Activated T-cell treated with anti-CD3 and anti-CD28 coated beads, Interleukin-2, amount 50 U/mL, for 72 hours (primary cell): ENCODE measurements around the gene SLC22A31. TPM values are rescaled to one million over a fixed set of nuclear protein-coding genes. Genes with fewer than 3 reads are reported as not detected.
A peak's percentile ranks its signal among the peaks of the same experiment; 100 is the strongest.

ENCODE experiments used
- ATAC-seq, 2 donors: fragments of 150-1000 bp; cut with Tn5 transposase; replicated peaks in 1 of 2; 2 replicates each; pipeline ENCODE4 v1.10.0; 2021; ENCODE audit warnings: moderate library complexity in 2 of 2, mild to moderate bottlenecking in 1 of 2
- DNase-seq, 2 donors: peaks; one replicate each; pipeline ENCODE4 v3.0.0; 2021 to 2022; ENCODE audit warnings: mixed read lengths in 1 of 2
- H3K27ac Mint-ChIP-seq: one replicate; pipeline ENCODE4 v1.8.0; 2022; ENCODE audit warnings: mild to moderate bottlenecking, moderate library complexity, mixed read lengths
- H3K27me3 Mint-ChIP-seq: one replicate; pipeline ENCODE4 v1.8.0; 2022; ENCODE audit warnings: low read depth, mixed read lengths
- H3K36me3 Mint-ChIP-seq, 2 donors: one replicate each; pipeline ENCODE4 v1.8.0; 2022; ENCODE audit warnings: mixed read lengths in 2 of 2, mild to moderate bottlenecking in 1 of 2; ENCODE audit not compliant: insufficient read depth in 2 of 2
- H3K4me1 Mint-ChIP-seq: one replicate; pipeline ENCODE4 v1.8.0; 2022; ENCODE audit warnings: low read depth, mixed read lengths
- H3K4me3 Mint-ChIP-seq, 2 donors: one replicate each; pipeline ENCODE4 v1.8.0; 2022; ENCODE audit warnings: mild to moderate bottlenecking in 2 of 2, mixed read lengths in 2 of 2, moderate library complexity in 2 of 2
- H3K9me3 Mint-ChIP-seq, 2 donors: one replicate each; pipeline ENCODE4 v1.8.0; 2022; ENCODE audit warnings: mixed read lengths in 2 of 2
- total RNA-seq, 2 donors: library from RNA; stranded (reverse); gene quantifications; one replicate each; pipeline ENCODE4 v1.2.3, GENCODE V29; 2022

Gene SLC22A31
- total RNA-seq, 2 donors from 2014 or later, result 1.3 to 1.6 TPM

DNA sequence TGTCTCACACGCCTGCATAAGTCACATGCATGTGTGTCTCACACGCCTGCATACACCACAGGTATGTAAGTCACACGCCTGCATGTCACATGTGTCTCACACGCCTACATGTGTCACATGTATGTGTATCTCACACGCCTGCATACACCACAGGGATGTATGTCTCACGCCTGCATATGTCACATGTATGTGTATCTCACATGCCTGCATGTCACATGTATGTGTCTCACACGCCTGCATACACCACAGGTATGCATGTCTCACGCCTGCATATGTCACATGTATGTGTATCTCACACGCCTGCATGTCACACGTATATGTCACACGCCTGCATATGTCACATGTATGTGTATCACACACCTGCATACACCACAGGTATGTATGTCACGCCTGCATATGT lies 42.6 kb downstream of the SLC22A31 start:
- H3K27me3 Mint-ChIP-seq, result no peaks in the 10 kb centered on the region
- H3K36me3 Mint-ChIP-seq, result peaks cover 0 to 3% of the 10 kb centered on the region in 2 donors
- DNase-seq (no peak), ATAC-seq (no peak)
- no peak overlapping the region for H3K4me3 Mint-ChIP-seq
- no peaks in the 10 kb centered on the region for H3K4me1 Mint-ChIP-seq
- peak overlapping the region; percentile 46 for H3K27ac Mint-ChIP-seq
- H3K9me3 Mint-ChIP-seq, result peaks cover 0 to 9% of the 10 kb centered on the region in 2 donors

DNA sequence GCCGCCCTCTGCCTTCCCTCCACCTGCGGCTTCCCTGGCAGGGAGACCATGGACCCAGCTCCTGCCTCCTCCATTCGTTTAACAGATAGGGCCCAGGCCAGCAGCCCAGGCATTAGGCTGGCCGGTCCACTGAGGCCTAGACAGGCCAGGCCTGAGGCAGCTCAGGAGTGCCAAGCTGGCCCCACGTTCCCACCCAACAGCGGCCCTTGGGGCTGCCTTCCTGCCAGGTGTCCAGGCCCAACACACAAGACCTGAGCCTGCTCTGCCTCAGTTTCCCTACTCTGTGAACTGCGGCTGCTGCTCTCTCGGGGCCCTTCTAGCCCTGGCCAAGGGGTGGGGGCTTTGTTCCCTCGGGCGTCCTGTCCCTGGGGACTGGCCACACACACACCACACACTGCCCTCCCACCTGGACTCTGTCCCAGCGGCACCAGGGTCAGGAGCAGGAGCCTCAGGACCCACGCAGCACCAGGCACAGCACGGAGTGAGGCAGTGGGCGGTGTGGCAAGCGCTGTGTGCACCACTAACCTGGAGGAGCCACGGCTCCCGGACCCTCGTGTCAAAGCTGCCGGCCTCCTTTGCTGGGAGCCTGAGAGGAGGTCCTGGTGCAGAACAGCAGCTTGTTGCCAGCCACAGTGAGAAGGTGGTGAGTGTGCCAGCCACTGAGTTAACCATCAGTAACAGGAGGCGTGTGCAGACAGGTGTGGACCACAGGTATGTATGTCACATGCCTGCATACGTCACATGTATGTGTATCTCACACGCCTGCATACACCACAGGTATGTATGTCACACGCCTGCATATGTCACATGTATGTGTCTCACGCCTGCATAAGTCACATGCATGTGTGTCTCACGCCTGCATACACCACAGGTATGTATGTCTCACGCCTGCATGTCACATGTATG lies 43.3 kb downstream of the SLC22A31 start:
- ATAC-seq, result no peak
- no peak overlapping the region for H3K4me3 Mint-ChIP-seq
- H3K9me3 Mint-ChIP-seq, result peaks cover 0 to 9% of the 10 kb centered on the region in 2 donors
- H3K27ac Mint-ChIP-seq, result no peak overlapping the region
- H3K27me3 Mint-ChIP-seq, result no peaks in the 10 kb centered on the region
- peaks cover 0 to 3% of the 10 kb centered on the region in 2 donors for H3K36me3 Mint-ChIP-seq
- H3K4me1 Mint-ChIP-seq, result no peaks in the 10 kb centered on the region
- DNase-seq, result no peak

DNA sequence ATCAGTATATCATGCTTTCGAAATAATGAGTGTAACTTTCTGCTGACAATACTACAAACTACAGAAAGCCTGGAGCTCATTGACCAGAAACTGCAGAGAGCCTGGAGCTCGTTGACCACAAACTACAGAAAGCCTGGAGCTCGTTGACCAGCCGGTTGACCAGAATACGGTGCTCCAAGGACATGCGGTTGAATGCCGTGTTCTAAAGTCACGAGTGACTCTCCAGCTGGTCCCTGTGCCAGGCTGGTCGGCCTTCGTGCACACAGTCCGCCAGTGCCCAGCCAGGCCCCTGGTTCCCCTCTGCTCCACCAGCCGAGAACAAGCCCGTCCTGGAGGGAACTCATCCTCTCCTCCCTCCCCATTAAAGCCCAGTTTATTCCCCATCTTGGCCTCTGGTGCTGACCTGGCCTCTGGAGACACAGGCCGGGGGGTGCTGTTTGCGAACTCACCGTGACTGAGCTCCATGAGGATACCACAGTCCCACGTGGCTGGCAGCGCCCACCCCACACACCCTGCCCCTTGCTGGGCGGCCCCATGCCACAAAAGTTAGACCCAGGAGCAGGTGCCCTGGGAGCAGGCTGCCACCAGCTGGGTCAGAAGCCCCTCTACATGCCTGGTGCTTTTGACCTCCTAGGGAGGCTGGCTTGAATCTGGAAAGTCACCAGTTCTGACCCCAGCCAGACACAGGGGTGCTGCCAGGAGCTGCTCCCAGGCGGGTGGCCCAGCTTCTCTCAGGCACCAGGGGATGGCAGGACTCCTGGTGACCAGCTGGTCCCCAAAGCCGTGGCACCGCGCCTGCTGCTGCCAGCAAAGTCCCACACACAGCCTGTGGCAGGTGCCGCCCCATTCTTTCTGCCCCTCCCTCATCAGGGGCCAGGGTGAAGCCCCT lies 44.2 kb downstream of the SLC22A31 start:
- no peak overlapping the region for H3K4me3 Mint-ChIP-seq
- H3K4me1 Mint-ChIP-seq, result no peaks in the 10 kb centered on the region
- H3K27me3 Mint-ChIP-seq, result no peaks in the 10 kb centered on the region
- ATAC-seq (no peak), DNase-seq (no peak)
- peaks cover 1 to 3% of the 10 kb centered on the region in 2 donors for H3K36me3 Mint-ChIP-seq
- H3K27ac Mint-ChIP-seq, result no peak overlapping the region
- peaks cover 0 to 9% of the 10 kb centered on the region in 2 donors for H3K9me3 Mint-ChIP-seq

DNA sequence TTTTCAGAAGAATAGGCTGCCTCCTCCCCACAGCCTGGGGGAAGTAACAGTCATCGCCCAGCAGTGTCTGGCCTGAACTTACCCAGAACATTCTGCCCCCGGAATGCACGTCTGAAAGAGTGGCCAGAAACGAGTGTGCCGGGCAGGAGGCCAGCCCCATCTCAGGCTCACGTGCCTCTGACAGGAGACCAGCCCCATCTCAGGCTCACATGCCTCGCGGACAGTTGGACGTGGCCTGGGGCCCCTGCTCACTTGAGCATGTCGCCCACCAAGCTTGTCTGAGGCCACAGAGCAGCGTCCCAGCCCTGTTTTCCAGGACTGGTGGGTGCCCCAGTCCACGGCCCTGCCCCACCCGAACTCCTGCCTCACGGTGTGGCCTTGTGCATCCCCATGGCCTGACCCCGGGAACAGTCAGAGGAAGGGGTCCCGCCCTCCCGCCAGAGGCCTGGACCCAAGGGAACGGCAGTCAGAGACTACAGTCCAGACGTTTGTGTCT lies 45.1 kb downstream of the SLC22A31 start:
- Mint-ChIP-seq H3K27me3 (no peaks in the 10 kb centered on the region), H3K36me3 (peaks cover 3 to 6% of the 10 kb centered on the region in 2 donors), H3K4me1 (no peaks in the 10 kb centered on the region), H3K4me3 (no peak overlapping the region), H3K9me3 (peaks cover 0 to 9% of the 10 kb centered on the region in 2 donors), H3K27ac (no peak overlapping the region)
- DNase-seq (no peak), ATAC-seq (no peak)

DNA sequence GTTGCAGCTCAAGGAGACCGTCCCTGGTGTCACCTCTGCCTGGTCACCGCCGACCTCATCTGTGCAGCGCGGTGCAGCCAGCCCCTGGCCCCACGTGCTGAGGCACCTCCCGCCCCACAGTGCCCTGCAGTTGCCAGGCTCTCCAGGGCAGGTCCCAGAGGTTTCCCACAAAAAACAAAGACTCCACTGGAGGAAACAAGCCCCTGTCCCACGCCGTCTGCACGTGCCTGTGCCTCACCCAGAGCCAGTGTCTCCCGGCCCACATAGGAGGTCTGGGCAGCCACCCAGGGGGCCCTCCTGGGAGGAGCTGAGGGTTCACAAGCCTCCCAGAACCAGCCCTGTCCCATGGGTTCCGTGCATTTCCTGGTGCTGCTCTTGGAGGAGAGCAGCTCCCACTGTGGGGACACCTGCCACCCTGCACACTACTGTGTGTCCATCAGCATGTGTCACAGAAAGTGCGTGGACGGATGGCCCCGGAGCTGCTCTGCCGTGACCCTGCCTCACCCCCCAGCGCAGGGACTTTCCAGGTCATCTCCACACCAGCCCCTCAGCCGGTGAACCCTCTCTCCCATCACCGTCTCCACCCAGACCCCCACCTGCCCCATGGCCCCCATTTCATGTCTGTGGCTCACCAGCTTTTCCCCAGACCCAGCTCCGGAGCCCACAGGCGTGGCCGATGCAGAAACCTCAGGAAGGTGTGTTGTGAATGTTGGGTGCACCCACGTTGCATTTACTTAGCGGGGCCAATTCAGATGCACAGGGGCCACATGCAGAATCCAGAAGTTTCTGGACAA lies 45.8 kb downstream of the SLC22A31 start:
- peaks cover 0 to 9% of the 10 kb centered on the region in 2 donors for H3K9me3 Mint-ChIP-seq
- H3K36me3 Mint-ChIP-seq, result peaks cover 3 to 7% of the 10 kb centered on the region in 2 donors
- H3K4me1 Mint-ChIP-seq, result no peaks in the 10 kb centered on the region
- ATAC-seq (no peak), DNase-seq (no peak)
- H3K27ac Mint-ChIP-seq, result no peak overlapping the region
- no peaks in the 10 kb centered on the region for H3K27me3 Mint-ChIP-seq
- H3K4me3 Mint-ChIP-seq, result no peak overlapping the region

DNA sequence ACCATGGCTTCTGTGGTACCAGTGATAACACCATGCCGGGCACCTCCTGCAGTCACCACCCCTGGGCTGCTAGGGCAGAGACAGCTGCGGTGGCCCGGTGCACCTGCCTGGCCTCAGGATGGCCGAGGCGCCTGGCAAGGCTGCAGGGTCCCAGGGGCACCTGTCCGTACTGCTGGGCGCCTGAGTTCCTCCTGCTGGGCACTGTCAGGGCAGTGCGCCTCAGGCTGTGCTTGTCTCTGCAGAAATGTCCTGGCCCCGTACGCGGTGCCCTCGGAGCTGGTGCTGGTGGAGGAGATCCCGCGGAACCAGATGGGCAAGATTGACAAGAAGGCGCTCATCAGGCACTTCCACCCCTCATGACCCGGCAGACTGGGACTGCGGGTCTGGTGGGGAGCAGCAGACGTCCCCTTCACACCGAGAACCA lies 46.5 kb downstream of the SLC22A31 start:
- no peaks in the 10 kb centered on the region for H3K27me3 Mint-ChIP-seq
- no peak for ATAC-seq
- H3K27ac Mint-ChIP-seq, result no peak overlapping the region
- no peak for DNase-seq
- peaks cover 0 to 12% of the 10 kb centered on the region in 2 donors for H3K9me3 Mint-ChIP-seq
- peaks cover 6 to 14% of the 10 kb centered on the region in 2 donors for H3K36me3 Mint-ChIP-seq
- no peaks in the 10 kb centered on the region for H3K4me1 Mint-ChIP-seq
- no peak overlapping the region for H3K4me3 Mint-ChIP-seq

DNA sequence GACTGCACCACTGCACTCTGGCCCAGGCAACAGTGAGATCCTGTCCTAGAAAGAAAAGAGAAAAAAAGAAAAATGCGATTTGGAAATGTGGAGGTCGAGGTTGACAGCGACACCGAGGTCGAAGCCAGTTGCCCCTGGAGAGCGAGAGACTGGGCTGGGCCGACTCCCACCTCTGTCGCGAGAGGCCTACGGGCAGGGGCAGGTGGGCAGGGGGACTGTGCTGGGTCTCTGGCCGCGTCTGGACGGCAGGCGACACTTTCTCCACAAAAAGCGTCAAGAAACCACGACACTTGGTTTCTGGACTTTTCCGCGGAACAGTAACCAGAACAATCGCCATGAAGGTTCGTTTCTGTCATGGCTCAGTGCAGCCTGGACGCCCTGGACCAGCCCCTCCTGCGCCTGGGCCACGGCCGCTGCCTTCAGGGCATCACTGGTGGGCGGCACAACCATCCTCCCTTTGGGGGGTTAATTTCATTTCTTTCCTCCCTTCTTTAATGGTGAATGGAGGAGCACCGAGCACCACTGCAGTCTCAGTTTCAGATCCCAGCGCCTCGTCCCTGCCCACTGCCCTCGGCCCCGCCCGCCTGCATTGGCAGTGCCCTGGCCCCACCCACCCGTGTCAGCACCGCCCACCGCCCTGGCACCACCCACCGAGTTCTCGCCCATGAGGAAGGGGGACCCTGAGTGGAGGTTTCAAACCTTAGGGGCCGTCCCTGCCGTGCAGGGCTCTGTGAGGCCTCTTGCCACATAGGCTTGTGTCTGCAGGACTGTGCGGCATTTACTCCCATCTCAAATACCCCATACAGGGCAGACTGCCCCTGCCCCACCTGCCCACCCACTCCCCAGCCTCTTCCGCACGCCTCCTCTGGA lies 47.3 kb downstream of the SLC22A31 start:
- Mint-ChIP-seq H3K4me1 (no peaks in the 10 kb centered on the region), H3K27me3 (no peaks in the 10 kb centered on the region), H3K9me3 (peaks cover 0 to 10% of the 10 kb centered on the region in 2 donors), H3K36me3 (peaks cover 5 to 16% of the 10 kb centered on the region in 2 donors), H3K27ac (no peak overlapping the region), H3K4me3 (no peak overlapping the region)
- no peak for ATAC-seq
- DNase-seq, result no peak

DNA sequence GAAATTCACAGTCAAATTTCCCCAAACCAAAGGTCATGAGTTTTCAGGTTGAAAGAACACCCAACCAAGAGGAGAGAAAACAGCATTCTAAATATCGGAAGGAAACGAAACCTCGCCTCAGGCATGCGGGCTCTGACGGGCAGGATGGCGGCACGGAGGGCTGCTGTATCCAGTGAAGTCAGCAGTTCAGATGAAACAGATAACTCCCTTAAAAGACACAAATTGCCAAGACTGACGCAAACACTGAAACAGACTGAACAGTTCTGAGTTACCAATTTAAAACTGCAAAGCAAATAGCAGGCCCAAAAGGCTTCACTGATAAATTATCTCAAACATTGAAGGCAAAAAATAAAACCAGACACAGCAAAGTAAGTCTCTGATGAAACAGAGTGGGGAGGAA lies 49.4 kb downstream of the SLC22A31 start:
- H3K27me3 Mint-ChIP-seq, result no peaks in the 10 kb centered on the region
- no peak for DNase-seq

DNA sequence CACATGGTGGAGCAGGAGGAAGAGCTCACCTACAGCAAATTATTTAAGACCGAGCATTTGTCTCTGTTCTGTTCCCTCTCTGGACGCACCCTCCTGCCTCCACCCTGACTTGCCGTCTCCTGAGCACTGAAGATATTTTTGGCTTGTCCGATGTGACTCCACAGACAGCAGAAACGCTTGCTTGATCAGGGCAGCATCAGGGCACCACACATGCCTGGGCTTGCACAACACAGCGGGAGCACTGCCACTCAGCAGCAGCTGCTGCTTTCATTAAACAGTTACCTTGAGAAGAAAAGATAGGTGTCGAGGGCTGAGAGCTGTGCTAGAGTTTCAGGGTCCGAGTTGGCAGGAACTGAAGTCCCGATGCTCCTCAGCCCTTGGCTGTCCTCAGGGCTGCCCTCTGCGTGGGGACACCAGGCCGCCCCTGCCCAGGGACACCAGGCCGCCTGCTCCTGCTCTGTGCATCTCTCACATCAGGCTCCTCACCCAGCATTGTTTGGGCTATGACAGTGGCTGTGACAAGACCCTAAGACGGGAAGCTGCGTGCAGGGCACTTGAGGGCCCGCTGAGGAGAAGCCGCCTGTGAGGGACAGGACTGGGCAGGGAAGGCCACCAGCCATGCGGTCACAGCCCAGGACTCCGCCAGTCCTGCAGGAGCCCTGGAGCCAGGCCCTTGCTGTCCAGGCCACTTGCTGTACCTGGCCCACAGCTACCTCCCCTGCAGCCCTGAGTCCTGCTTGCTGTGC lies 50.1 kb downstream of the SLC22A31 start:
- H3K9me3 Mint-ChIP-seq, result peaks cover 0 to 4% of the 10 kb centered on the region in 2 donors
- ATAC-seq (peak in 1 of 2 donors; percentile 19), DNase-seq (no peak)
- H3K36me3 Mint-ChIP-seq, result peaks cover 7 to 20% of the 10 kb centered on the region in 2 donors
- no peak overlapping the region for H3K4me3 Mint-ChIP-seq
- H3K4me1 Mint-ChIP-seq, result no peaks in the 10 kb centered on the region
- H3K27ac Mint-ChIP-seq, result no peak overlapping the region
- no peaks in the 10 kb centered on the region for H3K27me3 Mint-ChIP-seq

More for the DNA sequence above, 49.4 kb downstream of the SLC22A31 start:
- Mint-ChIP-seq H3K36me3 (peaks cover 7 to 20% of the 10 kb centered on the region in 2 donors), H3K27ac (no peak overlapping the region), H3K4me3 (no peak overlapping the region), H3K4me1 (no peaks in the 10 kb centered on the region), H3K9me3 (peaks cover 0 to 4% of the 10 kb centered on the region in 2 donors)
- ATAC-seq, result no peak

DNA sequence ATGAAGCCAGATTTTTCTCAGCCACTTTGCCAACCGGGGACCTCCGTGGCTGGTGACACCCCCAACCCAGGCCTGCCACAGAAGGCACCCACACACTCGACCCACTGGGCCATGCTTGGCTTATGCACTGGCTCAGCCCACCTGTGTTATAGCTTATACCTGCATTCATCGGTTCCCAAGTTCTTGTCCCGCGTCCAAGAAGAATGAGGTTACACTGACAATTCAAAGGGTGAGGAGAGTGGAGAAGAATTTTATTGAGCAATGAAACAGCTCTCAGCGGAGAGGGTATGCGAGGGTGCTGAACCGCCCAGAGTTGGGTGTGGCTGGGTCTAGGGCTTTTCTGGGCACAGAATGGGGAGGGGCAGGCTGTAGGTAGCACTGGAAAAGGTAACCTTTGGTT lies 51.0 kb downstream of the SLC22A31 start:
- H3K27me3 Mint-ChIP-seq, result no peaks in the 10 kb centered on the region
- ATAC-seq (no peak), DNase-seq (no peak)
- no peak overlapping the region for H3K27ac Mint-ChIP-seq
- H3K4me1 Mint-ChIP-seq, result no peaks in the 10 kb centered on the region
- H3K36me3 Mint-ChIP-seq, result peaks cover 7 to 20% of the 10 kb centered on the region in 2 donors
- H3K4me3 Mint-ChIP-seq, result no peak overlapping the region
- H3K9me3 Mint-ChIP-seq, result peaks cover 0 to 4% of the 10 kb centered on the region in 2 donors

DNA sequence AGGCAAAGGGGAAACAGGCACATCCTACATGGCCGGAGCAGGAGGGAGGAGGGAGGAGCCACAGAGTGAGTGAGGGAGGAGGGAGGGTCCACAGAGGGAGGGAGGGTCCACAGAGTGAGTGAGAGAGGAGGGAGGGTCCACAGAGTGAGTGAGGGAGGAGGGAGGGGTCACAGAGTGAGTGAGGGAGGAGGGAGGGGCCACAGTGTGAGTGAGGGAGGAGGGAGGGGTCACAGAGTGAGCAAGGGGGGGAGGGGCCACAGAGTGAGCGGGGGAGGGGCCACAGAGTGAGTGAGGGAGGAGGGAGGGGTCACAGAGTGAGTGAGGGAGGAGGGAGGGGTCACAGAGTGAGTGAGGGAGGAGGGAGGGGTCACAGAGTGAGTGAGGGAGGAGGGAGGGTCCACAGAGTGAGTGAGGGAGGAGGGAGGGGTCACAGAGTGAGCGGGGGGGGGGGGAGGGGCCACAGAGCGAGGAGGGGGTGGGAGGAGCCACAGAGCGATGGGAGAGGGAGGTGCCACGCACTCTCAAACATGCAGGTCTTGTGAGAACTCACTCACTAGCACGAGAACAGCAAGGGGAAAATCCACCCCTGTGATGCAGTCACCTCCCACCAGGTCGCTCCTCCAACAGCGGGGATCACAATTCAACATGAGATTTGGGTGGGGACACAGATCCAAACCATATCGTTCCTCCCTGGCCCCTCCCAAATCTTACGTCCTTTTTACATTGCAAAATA lies 53.1 kb downstream of the SLC22A31 start:
- H3K9me3 Mint-ChIP-seq, result peaks cover 0 to 4% of the 10 kb centered on the region in 2 donors
- no peak overlapping the region for H3K4me3 Mint-ChIP-seq
- no peaks in the 10 kb centered on the region for H3K27me3 Mint-ChIP-seq
- peaks cover 7 to 20% of the 10 kb centered on the region in 2 donors for H3K36me3 Mint-ChIP-seq
- no peak for DNase-seq
- peak overlapping the region; percentile 40 for H3K27ac Mint-ChIP-seq
- no peak for ATAC-seq
- H3K4me1 Mint-ChIP-seq, result no peaks in the 10 kb centered on the region
